B cell (primary cell): ENCODE results near the gene APLP1. TPM values are rescaled to one million over a fixed set of nuclear protein-coding genes. Genes with fewer than 3 reads are reported as not detected.

Source experiments
- ATAC-seq: fragments of 200-7000 bp; cut with Tn5 transposase; one replicate; pipeline ENCODE4 v1.10.0; 2021; ENCODE audit warnings: low read depth, mild to moderate bottlenecking, moderate number of reproducible peaks, moderate library complexity
- CTCF ChIA-PET: fragments of 350-600 bp; sonication (Branson Sonifier 250); formaldehyde crosslinking; loops from one replicate; lab custom pipeline; 2021; ENCODE audit warnings: antibody characterized with exemption, inconsistent platforms; lab: Charles Lee
- POLR2A ChIA-PET: fragments of 350-600 bp; sonication (Branson Sonifier 250); formaldehyde crosslinking; loops from one replicate; lab custom pipeline; 2021; ENCODE audit warnings: antibody characterized with exemption; lab: Charles Lee
- DNase-seq: peaks from one replicate; pipeline ENCODE4 v3.0.0; 2013
- H2AFZ ChIP-seq: 2 replicates; pipeline ENCODE4 v1.6.1; 2012; ENCODE audit warnings: mild to moderate bottlenecking, low read depth, low read length; ENCODE audit not compliant: insufficient read depth, poor library complexity, severe bottlenecking
- H3K27ac ChIP-seq, 2 donors: 1 replicate in 1 of 2; 2 replicates in 1 of 2; pipeline ENCODE4 v1.5.1; 2012 to 2013; ENCODE audit warnings: low read length in 2 of 2, mild to moderate bottlenecking in 2 of 2, moderate library complexity in 1 of 2
- H3K27me3 ChIP-seq, 4 experiments: fragments of 200-600 bp in 1 of 4; sonication (generic) in 1 of 4; replicated peaks in 1 of 4; 1 replicate in 2 of 4; 2 replicates in 2 of 4; pipeline versions ENCODE4 v1.6.1 to v1.7.0; 2013 to 2016; ENCODE audit warnings: low read length in 3 of 4, mild to moderate bottlenecking in 2 of 4, mixed read lengths in 1 of 4, moderate library complexity in 1 of 4; ENCODE audit not compliant: insufficient read depth in 4 of 4, control insufficient read depth in 3 of 4; ENCODE audit errors: control extremely low read depth in 1 of 4
- H3K36me3 ChIP-seq, 2 experiments: replicated peaks in 1 of 2; 1 replicate in 1 of 2; 2 replicates in 1 of 2; pipeline versions ENCODE4 v1.6.1 to v1.7.1; 2013; ENCODE audit warnings: low read length in 1 of 2; ENCODE audit not compliant: insufficient read depth in 2 of 2, control insufficient read depth in 1 of 2; ENCODE audit errors: control extremely low read depth in 1 of 2, extremely low read depth in 1 of 2
- H3K4me1 ChIP-seq, 2 donors: fragments of 200-600 bp in 1 of 2; sonication (generic) in 1 of 2; 1 replicate in 1 of 2; 2 replicates in 1 of 2; pipeline versions ENCODE4 v1.5.1 to v1.6.1; 2013 to 2017; ENCODE audit warnings: low read length in 2 of 2; ENCODE audit not compliant: control insufficient read depth in 2 of 2, insufficient read depth in 2 of 2
- H3K4me2 ChIP-seq: replicated peaks from 2 replicates; pipeline ENCODE3; 2012; ENCODE audit warnings: mild to moderate bottlenecking, low read depth, low read length; ENCODE audit not compliant: poor library complexity, severe bottlenecking
- H3K4me3 ChIP-seq, 5 experiments: fragments of 200-600 bp in 1 of 5; sonication (generic) in 1 of 5; 1 replicate in 3 of 5; 2 replicates in 2 of 5; pipeline versions ENCODE4 v1.5.1 to v1.7.0; 2011 to 2016; ENCODE audit warnings: low read length in 4 of 5, mild to moderate bottlenecking in 4 of 5, low read depth in 2 of 5, control low read depth in 1 of 5, moderate library complexity in 1 of 5; ENCODE audit not compliant: insufficient read depth in 1 of 5; ENCODE audit errors: control extremely low read depth in 1 of 5, extremely low read depth in 1 of 5
- H3K79me2 ChIP-seq: fragments of 200-600 bp; sonication (generic); one replicate; pipeline ENCODE4 v1.6.0; 2016; ENCODE audit warnings: low read length; ENCODE audit not compliant: control insufficient read depth, insufficient read depth
- H3K9ac ChIP-seq: fragments of 200-600 bp; sonication (generic); 2 replicates; pipeline ENCODE4 v1.6.1; 2017; ENCODE audit warnings: mild to moderate bottlenecking, low read length, moderate library complexity
- H3K9me3 ChIP-seq, 3 donors: one replicate each; pipeline versions ENCODE4 v1.6.1 to v1.7.1; 2013; ENCODE audit warnings: low read length in 2 of 3; ENCODE audit not compliant: control insufficient read depth in 2 of 3, insufficient read depth in 1 of 3; ENCODE audit errors: control extremely low read depth in 1 of 3
- H4K20me1 ChIP-seq: 2 replicates; pipeline ENCODE4 v1.6.0; 2012; ENCODE audit warnings: mild to moderate bottlenecking, low read length; ENCODE audit not compliant: insufficient read depth, control insufficient read depth, poor library complexity, severe bottlenecking
- H3K27ac Mint-ChIP-seq: one replicate; pipeline ENCODE4 v1.8.0; 2021; ENCODE audit warnings: mixed read lengths
- H3K27me3 Mint-ChIP-seq: one replicate; pipeline ENCODE4 v1.8.0; 2021; ENCODE audit warnings: mixed read lengths
- H3K4me1 Mint-ChIP-seq: one replicate; pipeline ENCODE4 v1.8.0; 2021; ENCODE audit warnings: mixed read lengths
- H3K4me3 Mint-ChIP-seq: one replicate; pipeline ENCODE4 v1.8.0; 2021; ENCODE audit warnings: mixed read lengths
- H3K9me3 Mint-ChIP-seq: one replicate; pipeline ENCODE4 v1.8.0; 2022; ENCODE audit warnings: mixed read lengths; ENCODE audit not compliant: insufficient read depth
- CTCF ChIP-seq: fragments of 200-600 bp; IDR thresholded peaks from one replicate; pipeline ENCODE4 v1.8.0; 2022; ENCODE audit warnings: antibody characterized with exemption, mild to moderate bottlenecking
- EZH2 ChIP-seq: IDR thresholded peaks from 2 replicates; pipeline ENCODE4 v1.6.1; 2012; ENCODE audit warnings: borderline replicate concordance, low read depth, mild to moderate bottlenecking, moderate library complexity, low read length; ENCODE audit not compliant: insufficient read depth, poor library complexity, severe bottlenecking
- WGBS: methylation state at CpG from one replicate; pipeline ENCODE4 v1.1.5; 2013; ENCODE audit warnings: missing lambda C conversion rate; ENCODE audit not compliant: insufficient coverage; 5-methylcytosine and 5-hydroxymethylcytosine counted together
- intact Hi-C: fragments of 100-400 bp; cut with micrococcal nuclease; formaldehyde crosslinking; loops from one replicate; pipeline ENCODE4 v1.10.0; 2022
- polyA plus RNA-seq: library from polyadenylated mRNA; depleted of rRNA; stranded (reverse); fragments of >200 nt; gene quantifications from 2 replicates; pipeline ENCODE4 v1.2.3, GENCODE V29; 2012
- total RNA-seq, 2 donors: library from RNA; stranded (reverse); fragments of 120-200 nt in 1 of 2; gene quantifications; 1 replicate in 1 of 2; 2 replicates in 1 of 2; pipeline versions ENCODE4 v1.2.3 to v1.2.4, GENCODE V29; 2013 to 2022

The APLP1 gene
- total and polyA plus RNA-seq, 2 donors (not counting 1 experiment from before 2014, with no cell fraction given): 0.06 TPM; not detected in 1

DNA sequence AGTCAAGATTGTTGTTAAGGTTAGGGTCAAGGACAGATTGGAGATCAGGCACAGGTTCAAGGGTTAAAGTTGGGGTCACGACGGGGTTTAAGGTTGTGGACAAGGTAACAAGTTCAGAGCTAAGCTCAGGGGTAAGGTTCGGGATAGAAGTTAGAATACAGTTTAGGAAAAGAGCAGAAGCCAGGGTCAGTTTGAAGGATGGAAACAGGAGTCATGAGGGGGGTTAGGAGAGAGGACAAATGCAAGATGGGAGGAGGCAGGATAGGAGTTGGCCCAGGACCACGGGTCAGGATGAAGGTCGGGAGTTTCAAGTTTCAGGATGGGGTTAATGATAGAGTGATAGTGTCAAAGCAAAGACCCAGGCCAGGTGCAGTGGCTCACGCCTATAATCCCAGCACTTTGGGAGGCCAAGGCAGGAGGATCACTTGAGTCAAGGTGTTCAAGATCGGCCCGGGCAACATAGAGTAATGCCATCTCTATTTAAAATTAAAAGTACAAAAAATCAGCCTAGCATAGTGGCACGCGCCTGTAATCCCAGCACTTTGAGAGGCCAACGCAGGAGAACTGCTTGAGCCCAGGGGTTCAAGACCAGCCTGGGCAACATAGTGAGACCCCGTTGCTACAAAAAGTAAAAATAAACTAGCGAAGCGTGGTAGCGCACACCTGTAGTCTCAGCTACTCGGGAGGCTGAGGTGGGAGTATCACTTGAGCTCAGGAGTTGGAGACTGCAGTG lies 23.7 kb upstream of the APLP1 start:
- H2AFZ ChIP-seq: no peak overlapping the region
- no peak overlapping the region for H3K27ac ChIP-seq
- ATAC-seq (no peak), DNase-seq (no peak)
- peak overlapping the region; percentile 70 for H3K4me2 ChIP-seq
- POLR2A ChIA-PET: no interaction called here
- Mint-ChIP-seq H3K9me3 (peaks cover 4% of the 10 kb centered on the region), H3K27me3 (peaks cover 56% of the 10 kb centered on the region), H3K4me1 (peaks cover 19% of the 10 kb centered on the region), H3K4me3 (peak overlapping the region; percentile 59), H3K27ac (no peak overlapping the region)
- peaks cover 0 to 62% (median 33%) of the 10 kb centered on the region in 4 experiments for H3K27me3 ChIP-seq
- TF ChIP-seq CTCF (no peak), EZH2 (no peak)
- CTCF ChIA-PET: interaction anchor here (1.2 kb wide), 1 partner anchor 10 kb away, joined by 3 read pairs; no protein-coding TSS in a partner anchor
- intact Hi-C loops: no loop called here
- 70% methylated on average over 15 of the region's 16 CpGs for WGBS
- peak overlapping the region; percentile 35 for H3K9ac ChIP-seq
- H3K79me2 ChIP-seq: no peaks in the 10 kb centered on the region
- H3K36me3 ChIP-seq: no peaks in the 10 kb centered on the region
- H3K4me1 ChIP-seq: peaks cover 15 to 32% of the 10 kb centered on the region in 2 donors
- H4K20me1 ChIP-seq: no peaks in the 10 kb centered on the region
- H3K9me3 ChIP-seq: peaks cover 0 to 32% (median 0%) of the 10 kb centered on the region in 3 donors
- no peak overlapping the region for H3K4me3 ChIP-seq
